GM19035 (cell line): ENCODE measurements around the gene SGTB.
A peak's percentile ranks its signal among the peaks of the same experiment; 100 is the strongest.
"Not testable (repeated sequence)": the region's sequence is repeated elsewhere in the genome, so short reads cannot be mapped to it uniquely, and the experiment has no call there.

Source experiments
- ATAC-seq: cut with Tn5 transposase; IDR thresholded peaks from one replicate; pipeline ENCODE4 v1.9.1; 2021; ENCODE audit not compliant: unreplicated experiment

SGTB gene

DNA sequence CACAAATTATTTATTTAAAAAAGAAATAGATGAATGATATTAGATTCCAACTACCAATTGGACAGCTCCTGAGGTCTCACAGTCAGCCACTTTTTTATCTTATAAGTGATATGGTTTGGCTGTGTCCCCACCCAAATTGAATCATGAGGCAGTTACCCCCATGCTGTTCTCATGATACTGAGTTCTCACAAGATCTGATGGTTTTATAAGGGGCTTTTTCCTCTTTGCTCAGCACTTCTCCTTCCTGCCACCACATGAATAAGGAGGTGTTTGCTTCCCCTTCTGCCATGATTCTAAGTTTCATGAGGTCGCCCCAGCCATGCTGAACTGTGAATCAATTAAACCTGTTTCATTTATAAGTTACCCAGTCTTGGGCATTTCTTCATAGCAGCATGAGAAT is 13.0 kb upstream of the SGTB start:
- ATAC-seq = no peak

- not testable (repeated sequence) for ATAC-seq
These were observed 12.4 kb upstream of the SGTB start for GRCh38 chr5:65734196-65734775.

- ATAC-seq = not testable (repeated sequence)
These were observed 10.1 kb upstream of the SGTB start for GRCh38 chr5:65732046-65732445.

GRCh38 chr5:65730910-65731309 is 9.0 kb upstream of the SGTB start:
- no peak for ATAC-seq

DNA sequence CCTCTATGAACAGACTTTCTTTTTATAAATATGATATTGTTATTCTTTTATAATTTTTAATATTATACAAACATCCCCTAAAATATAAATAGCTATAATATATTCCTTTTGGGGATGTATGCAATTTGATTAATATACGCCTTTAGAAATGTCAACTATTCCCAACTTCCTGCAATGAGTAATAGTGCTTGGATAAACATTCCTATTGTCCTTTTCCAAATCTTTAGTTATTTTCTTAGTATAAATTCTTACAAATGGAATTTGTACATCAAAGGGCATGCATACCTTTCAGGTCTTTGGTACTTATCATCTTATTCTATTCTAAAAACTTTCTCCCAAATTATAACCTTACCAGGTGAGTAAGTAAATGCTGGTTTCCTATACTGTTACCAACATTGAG is 6.3 kb upstream of the SGTB start:
- no peak for ATAC-seq

GRCh38 chr5:65727491-65728156 is 5.7 kb upstream of the SGTB start:
- no peak for ATAC-seq

GRCh38 chr5:65722575-65723403 is 880 bp upstream of the SGTB start:
- no peak for ATAC-seq

- peak; percentile 21 for ATAC-seq
These were observed 724 bp downstream of the SGTB start for GRCh38 chr5:65721050-65721719.

GRCh38 chr5:65718576-65719310 is 3.2 kb downstream of the SGTB start:
- no peak for ATAC-seq

- ATAC-seq = no peak
These were observed 13.8 kb downstream of the SGTB start for GRCh38 chr5:65708145-65708544.

DNA sequence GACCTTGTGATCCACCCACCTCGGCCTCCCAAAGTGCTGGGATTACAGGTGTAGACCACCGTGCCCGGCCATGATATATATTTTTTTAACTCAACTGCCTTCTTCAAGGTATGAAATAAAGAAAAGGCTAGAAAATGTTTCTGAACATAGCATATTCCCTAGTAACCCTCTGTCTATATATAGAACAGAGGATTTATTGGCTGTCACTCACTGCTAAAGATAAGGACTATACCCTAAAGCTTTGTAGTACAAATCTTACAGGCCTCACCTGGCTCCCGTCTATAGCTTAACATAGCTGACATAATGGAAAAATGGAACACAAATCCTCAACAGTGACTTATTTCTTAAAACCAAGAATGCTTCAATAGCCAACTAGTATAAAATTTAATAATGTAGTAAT is 14.2 kb downstream of the SGTB start:
- ATAC-seq = no peak

GRCh38 chr5:65704621-65705239 is 17.2 kb downstream of the SGTB start:
- no peak for ATAC-seq

GRCh38 chr5:65702036-65702435 is 19.9 kb downstream of the SGTB start:
- ATAC-seq = no peak

DNA sequence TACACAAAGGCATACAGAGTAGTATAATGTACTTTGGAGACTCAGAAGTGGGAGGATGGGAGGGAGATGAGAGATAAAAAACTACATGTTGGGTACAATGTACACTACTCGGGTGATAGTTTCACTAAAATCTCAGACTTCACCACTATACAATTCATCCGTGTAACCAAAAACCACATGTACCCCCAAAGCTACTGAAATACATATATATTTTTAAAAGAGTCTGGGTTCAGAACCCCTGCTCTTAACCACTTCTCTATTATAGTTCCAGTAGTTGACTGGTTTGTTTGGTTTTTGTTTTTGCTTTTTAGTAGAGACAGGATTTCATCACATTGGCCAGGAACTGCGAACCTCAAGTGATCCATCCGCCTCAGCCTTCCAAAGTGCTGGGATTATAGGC is 22.6 kb downstream of the SGTB start:
- ATAC-seq = no peak

- no peak for ATAC-seq
These were observed 25.0 kb downstream of the SGTB start for GRCh38 chr5:65696892-65697291.

DNA sequence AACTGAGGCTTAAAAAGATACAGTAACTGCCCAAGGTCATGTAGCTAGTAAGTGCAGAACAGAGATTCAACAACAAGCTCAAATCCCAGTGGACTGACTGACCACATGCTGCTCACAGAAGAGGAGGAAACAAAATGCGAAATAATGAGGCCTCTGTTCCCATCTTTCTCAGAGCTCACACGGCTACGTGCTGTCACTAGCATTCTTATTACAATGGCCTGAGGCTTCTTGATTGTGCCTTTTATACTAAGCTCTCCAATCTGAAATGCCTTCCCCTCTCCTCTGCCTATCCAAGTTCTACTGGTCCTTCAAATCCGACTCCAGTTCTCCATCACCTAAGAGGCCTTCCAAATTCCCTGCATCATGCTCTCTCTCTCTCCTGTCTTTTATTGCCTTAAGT is 26.0 kb downstream of the SGTB start:
- ATAC-seq = no peak

GRCh38 chr5:65695162-65695755 is 26.6 kb downstream of the SGTB start:
- no peak for ATAC-seq

- no peak for ATAC-seq
These were observed 28.8 kb downstream of the SGTB start for GRCh38 chr5:65693121-65693520.

- no peak for ATAC-seq
These were observed 39.8 kb downstream of the SGTB start for GRCh38 chr5:65682148-65682547.

GRCh38 chr5:65676056-65676455 is 45.9 kb downstream of the SGTB start:
- ATAC-seq = not testable (repeated sequence)
